HG02798 (cell line): ENCODE data around the gene PHOSPHO2.
"Not testable (repeated sequence)": the region's sequence is repeated elsewhere in the genome, so short reads cannot be mapped to it uniquely, and the experiment has no call there.

Source experiments
- ATAC-seq: cut with Tn5 transposase; IDR thresholded peaks from one replicate; pipeline ENCODE4 v1.9.1; 2021; ENCODE audit warnings: mild to moderate bottlenecking; ENCODE audit not compliant: unreplicated experiment, poor library complexity

PHOSPHO2 gene

GRCh38 chr2:169683425-169684134 lies 10.7 kb upstream of the PHOSPHO2 start:
- ATAC-seq, result no peak

GRCh38 chr2:169684135-169684565 lies 10.1 kb upstream of the PHOSPHO2 start:
- no peak for ATAC-seq

GRCh38 chr2:169684712-169685111 lies 9.6 kb upstream of the PHOSPHO2 start:
- ATAC-seq, result not testable (repeated sequence)

GRCh38 chr2:169686825-169687224 lies 7.4 kb upstream of the PHOSPHO2 start:
- ATAC-seq, result not testable (repeated sequence)

GRCh38 chr2:169687943-169688342 lies 6.3 kb upstream of the PHOSPHO2 start:
- not testable (repeated sequence) for ATAC-seq

GRCh38 chr2:169690958-169691357 lies 3.3 kb upstream of the PHOSPHO2 start:
- no peak for ATAC-seq

GRCh38 chr2:169692718-169693117 lies 1.6 kb upstream of the PHOSPHO2 start:
- no peak for ATAC-seq

GRCh38 chr2:169693360-169693759 lies 909 bp upstream of the PHOSPHO2 start:
- no peak for ATAC-seq

GRCh38 chr2:169694894-169695260 lies 608 bp downstream of the PHOSPHO2 start:
- ATAC-seq, result no peak

- ATAC-seq, result no peak
Observed at GRCh38 chr2:169696381-169696780, 2.1 kb downstream of the PHOSPHO2 start.

- ATAC-seq, result not testable (repeated sequence)
Observed at GRCh38 chr2:169699173-169699572, 4.9 kb downstream of the PHOSPHO2 start.

GRCh38 chr2:169702996-169703395 lies 8.7 kb downstream of the PHOSPHO2 start:
- no peak for ATAC-seq

GRCh38 chr2:169704160-169704708 lies 10.0 kb downstream of the PHOSPHO2 start:
- no peak for ATAC-seq

GRCh38 chr2:169705927-169706326 lies 11.7 kb downstream of the PHOSPHO2 start:
- no peak for ATAC-seq

- no peak for ATAC-seq
Observed at GRCh38 chr2:169707626-169708025, 13.4 kb downstream of the PHOSPHO2 start.

- ATAC-seq, result no peak
Observed at GRCh38 chr2:169709331-169709730, 15.1 kb downstream of the PHOSPHO2 start.

GRCh38 chr2:169709981-169710380 lies 15.7 kb downstream of the PHOSPHO2 start:
- ATAC-seq, result no peak

GRCh38 chr2:169711751-169712509 lies 17.7 kb downstream of the PHOSPHO2 start:
- no peak for ATAC-seq

GRCh38 chr2:169712791-169713227 lies 18.5 kb downstream of the PHOSPHO2 start:
- ATAC-seq, result no peak

- no peak for ATAC-seq
Observed at GRCh38 chr2:169713331-169713730, 19.1 kb downstream of the PHOSPHO2 start.

- ATAC-seq, result no peak
Observed at GRCh38 chr2:169714699-169715098, 20.4 kb downstream of the PHOSPHO2 start.
